ENCODE measurements around the gene CER1. TPM values are rescaled to one million over a fixed set of nuclear protein-coding genes. Genes with fewer than 3 reads are reported as not detected.
A peak's percentile ranks its signal among the peaks of the same experiment; 100 is the strongest.
"Not testable (repeated sequence)": the region's sequence is repeated elsewhere in the genome, so short reads cannot be mapped to it uniquely, and the experiment has no call there.

The CER1 gene
- total RNA-seq, 1 experiment from 2014 or later: not detected

DNA sequence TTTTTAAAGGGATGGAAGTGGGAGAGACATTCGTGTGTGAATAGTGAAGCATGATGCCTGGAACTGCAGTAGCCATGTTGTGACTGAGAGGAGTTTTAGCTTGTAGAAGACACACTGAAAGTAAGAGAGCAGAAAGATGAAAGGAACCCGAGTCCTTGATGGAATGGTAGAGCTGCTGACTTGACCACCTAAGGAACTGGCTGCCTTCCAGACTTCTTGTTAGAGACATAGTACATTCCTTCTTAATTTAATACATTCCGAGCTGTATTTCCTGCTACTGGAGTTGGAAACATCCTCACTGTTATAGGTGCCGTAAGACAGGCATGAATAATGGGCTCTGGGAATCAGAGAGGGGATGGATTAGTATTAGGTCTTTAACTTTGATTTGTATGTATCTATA lies 7.4 kb downstream of the CER1 start:
- DNase-seq (ENCODE audit: low read depth): no peak

DNA sequence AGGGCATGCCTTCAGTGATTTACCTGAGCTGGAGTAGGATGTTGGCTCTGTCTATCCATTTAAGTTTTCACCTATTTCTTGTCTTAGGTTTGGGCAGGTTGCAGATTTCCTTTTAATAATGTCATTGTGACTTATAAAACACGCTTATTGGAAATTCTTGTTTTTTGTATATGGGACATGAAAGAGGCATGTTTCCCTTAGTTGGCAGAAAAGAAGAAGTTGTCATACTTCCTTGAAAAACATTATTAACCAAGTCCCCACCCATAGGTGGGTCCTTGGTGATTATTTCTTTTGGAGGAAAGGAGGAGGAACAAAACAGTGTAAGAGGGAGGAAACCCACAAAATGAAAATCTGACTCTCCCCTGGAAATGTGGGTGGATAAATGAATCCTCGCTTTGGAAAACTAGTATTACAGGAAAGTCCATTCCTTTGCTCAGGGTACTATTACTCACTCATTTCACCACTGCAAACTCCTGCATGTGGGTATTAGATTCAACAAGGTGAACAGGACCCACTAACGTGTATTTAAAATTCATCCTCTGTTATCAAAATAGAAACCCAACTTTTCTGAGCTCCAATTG lies 9.3 kb downstream of the CER1 start:
- no peak for DNase-seq (ENCODE audit: low read depth)

DNA sequence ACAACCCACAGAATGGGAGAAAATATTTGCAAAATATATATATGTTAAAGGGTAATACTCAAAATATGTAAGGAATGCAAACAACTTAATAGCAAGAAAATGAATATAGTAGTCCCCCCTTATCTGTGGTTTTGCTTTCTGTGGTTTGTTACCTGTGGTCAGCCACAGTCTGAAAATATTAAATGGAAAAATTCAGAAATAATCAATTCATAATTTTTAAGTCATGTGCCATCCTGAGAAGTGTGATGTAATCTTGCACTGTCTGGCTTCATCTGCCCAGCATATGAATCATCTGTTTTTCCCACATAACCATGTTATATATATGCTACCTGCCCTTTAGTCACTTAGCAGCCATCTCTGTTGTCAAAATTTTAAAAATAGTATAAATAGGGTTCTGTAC lies 11.7 kb downstream of the CER1 start:
- DNase-seq (ENCODE audit: low read depth): no peak

DNA sequence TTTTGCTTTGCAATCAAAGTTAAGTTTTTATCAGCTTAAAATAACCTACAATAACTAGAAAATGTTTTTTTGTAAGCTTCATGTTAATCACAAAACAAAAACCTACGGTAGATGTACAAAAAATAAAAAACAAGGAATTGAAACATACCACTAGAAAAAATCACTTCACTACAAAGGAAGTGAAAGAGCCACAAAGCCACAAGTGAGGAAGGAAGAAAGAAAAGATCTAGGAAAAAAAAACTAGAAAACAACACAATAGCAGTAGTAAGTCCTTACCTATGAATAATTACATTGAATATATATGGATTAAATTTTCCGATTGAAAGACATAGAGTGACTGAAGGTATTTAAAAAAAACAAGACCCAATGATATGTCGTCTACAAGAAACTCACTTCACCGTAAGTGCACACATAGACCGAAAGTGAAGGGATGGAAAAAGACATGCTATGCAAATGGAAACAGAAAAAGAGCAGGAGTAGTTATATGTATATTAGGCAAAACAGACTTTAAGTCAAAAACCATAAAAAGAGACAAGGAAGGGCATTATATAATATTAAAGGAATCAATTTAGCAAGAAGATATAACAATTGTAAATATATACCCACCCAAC lies 15.9 kb downstream of the CER1 start:
- DNase-seq (ENCODE audit: low read depth): no peak

DNA sequence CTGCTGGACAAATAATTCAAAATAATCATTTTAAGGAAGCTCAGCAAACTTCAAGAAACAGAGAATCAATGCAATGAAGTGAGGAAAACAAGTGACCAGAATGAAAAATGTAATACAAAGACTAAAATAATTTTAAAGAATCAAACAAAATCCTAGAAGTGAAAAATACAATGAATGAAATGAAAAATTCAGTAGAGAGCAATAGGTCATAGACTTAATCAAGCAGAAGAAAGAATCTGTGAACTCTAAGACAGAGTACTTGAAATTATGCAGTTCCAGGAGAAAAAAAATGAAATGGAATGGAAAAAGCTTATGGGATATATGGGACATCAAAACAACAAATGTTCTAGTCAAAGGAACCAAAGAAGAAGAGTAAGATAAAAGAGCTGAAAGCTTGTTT lies 17.5 kb downstream of the CER1 start:
- no peak for DNase-seq (ENCODE audit: low read depth)

DNA sequence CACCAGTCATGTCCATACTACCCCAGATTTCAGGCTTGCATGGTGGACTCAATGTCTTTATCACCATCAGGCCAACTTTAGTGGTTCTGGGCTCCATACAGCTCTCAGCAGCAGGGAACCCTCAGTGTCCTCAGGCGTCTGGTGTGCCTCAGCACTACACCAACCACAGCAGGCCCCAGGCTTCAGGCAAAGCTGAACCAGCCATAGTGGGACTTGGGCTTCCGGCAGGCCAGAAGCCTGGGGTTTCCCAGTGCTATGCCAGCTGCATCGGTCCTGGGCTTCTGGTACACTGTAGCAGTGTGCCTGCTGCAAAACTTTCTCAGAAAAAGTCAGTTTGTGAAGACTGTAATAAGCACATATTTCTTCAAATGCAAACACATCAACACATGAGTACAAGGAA lies 18.3 kb downstream of the CER1 start:
- DNase-seq (ENCODE audit: low read depth): no peak

DNA sequence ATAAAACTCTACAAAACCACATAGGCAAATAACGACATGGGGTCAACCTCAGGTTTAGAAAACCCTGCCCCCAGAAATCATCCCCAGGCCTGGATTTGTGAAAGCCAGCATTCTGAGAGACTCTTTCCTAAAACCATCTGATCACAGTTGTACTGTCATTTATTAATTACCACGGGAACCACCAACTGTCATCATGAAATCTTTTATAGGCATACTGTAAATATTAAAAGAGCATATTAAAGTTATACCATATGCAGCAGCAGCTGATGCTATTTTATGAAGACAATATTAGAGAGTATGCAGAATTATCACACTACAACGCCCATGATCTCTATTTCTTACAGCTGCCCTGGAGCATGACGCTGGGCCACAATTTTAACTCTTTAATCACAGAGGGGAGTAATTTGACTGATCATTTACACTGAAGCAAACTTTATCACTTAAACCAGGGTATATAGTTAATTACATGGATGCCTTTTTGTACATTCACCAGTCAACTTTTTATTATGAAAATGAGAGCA lies 20.3 kb downstream of the CER1 start:
- DNase-seq (ENCODE audit: low read depth): no peak

DNA sequence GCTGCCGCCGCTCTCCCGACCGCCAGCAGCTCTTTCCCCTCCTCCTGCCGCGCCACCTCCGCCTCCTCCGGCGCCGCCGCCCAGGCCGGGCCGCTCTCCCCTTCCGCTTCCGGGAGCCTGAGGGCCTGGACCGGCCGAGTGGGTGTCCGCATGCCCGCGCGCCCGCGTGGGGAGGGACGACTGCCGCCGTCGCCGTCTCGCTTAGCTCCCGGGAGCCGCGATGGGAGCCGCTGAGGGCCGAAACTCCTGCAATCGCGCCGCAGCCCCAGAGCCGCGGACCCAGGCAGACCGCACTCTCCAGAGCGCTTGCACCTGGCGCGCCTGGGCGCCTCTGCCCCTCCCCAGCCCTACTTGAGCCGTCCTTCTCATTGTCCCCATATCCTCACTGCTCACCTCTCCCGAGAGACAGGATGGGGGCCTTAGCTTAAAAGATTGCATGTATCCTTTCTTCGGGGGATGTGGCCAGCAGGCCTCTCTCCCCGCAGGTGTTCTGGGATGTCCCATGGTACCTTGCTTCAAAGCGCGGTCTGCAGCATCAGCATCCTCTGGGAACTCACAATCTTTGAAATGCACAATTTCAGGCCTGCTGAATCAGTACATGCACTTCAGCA lies 29.2 kb downstream of the CER1 start, which contains the start of gene ZDHHC21:
Gene ZDHHC21, minus strand, starts transcription at position 182 of the 611 bp plus-strand sequence. CDS start 19,092 bp downstream, outside the sequence.
- DNase-seq (ENCODE audit: low read depth): peak; percentile 64

DNA sequence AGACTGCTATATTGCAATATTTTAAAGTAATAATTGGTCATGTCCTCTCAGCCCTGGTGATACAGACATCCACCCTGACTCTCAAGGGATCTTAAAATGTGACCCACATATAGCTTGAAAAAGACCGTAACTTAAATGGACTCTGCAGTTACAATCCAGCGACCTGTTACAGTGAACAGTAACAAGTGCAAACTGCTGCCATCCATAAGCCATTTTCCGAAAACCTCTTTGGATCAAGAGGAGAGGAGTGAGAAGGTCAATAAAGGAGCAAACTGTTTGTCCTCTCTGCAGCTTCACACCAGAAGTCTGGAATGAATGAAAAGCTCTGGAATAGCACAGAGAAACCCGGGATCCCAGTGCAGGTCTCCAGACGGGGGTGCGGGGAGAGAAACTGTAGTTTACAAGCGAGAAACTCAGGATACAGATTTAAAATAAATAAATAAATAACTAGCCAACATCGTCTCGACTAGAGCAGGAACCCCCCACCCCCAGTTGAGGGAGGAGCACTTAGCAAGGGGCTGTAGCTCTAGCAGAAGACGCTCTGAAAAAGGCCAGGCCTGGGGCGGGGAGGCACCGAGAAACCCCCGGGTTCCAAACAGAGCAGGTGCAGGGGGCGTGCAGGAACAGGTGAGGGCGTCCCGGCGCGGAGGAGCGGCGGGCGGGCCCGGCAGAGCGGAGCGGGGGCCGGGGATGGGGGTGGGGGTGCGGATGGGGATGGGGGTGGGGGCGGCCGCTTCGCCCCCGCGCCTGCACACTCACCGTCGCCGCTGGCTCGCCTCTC lies 29.9 kb downstream of the CER1 start:
- peak; percentile 2 for DNase-seq (ENCODE audit: low read depth)

DNA sequence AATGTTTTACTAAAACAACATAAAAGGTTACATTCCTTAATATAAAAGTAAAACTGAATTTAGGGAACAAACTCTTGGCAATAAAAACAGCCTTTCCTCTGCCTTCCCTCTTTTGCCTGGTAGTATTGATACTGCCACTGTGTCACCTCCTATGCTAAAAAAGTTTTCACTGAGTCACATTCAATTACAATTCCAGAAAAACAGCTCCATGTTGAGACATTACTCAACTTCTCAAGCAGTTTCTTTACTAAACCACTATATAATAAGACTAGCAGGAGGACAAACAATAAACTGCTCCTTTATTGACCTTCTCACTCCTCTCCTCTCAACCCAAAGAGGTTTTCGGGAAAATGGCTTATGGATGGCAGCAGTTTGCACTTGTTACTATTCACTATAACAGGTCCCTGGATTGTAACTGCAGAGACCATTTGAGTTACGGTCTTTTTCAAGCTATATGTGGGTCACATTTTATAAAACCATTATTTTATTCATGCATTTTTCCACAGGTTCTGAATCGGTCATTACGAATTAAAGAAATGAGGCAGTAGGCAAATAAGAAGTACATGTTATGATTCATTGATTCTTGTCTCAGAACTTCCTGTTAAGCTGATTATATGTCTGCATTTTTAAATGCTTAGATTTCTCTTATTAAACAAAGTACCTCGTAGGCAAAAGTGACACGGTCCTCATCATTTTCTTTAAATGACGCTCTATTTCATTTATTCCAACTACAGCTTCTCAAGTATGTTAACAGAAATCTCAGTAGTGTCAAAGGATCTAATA lies 31.4 kb downstream of the CER1 start:
- no peak for DNase-seq (ENCODE audit: low read depth)

DNA sequence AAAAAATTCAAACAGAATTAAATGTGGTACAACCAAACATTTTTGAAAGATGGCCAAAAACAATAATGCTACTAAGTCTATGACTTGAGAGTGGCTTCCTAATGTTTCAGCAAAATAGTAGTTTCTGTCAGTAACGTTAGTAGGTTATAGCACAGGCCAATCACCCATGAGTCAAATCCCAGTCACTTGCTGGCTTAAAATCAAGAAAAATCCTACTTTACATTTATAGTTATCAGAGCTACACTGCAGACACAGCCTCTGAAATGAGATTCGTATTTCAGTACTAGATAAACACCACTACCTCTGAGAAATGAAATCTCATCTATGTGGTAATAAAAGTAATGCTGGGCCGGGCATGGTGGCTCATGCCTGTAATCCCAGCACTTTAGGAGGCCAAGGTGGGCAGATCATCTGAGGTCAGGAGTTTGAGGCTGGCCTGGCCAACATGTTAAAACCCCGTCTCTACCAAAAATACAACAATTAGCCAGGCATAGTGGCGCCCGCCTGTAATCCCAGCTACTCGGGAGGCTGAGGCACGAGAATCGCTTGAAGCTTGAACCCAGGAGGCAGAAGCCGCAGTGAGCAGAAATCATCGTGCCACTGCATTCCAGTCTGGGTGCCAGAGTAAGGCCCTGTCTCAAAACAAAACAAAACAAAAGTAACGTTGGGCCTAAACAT lies 35.4 kb downstream of the CER1 start:
- DNase-seq (ENCODE audit: low read depth): peak; percentile 36

DNA sequence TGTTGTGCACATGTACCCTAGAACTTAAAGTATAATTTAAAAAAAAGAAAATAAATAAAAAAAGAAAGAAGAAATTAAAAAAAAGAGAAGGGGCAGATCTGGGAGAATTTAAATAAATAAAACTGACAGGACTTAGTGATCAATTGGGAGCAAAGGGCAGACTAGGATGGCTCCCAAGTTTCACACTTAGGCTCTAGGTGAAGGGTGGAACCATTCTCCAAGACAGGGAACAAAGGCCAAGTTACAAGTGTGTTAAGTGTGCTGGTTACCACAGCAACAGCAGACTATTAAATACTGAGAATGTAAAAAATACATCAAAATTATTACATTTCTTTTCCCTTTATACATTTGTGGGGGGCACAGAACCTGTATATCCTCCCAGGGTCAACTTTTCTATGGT lies 36.4 kb downstream of the CER1 start:
- no peak for DNase-seq (ENCODE audit: low read depth)

DNA sequence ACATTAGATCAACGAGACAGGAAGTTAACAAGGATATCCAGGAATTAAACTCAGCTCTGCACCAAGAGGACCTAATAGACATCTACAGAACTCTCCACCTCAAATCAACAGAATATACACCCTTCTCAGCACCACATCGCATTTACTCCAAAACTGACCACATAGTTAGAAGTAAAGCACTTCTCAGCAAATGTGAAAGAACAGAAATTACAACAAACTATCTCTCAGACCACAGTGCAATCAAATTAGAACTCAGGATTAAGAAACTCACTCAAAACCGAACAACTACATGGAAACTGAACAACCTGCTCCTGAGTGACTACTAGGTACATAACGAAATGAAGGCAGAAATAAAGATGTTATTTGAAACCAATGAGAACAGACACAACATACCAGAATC lies 39.9 kb downstream of the CER1 start:
- DNase-seq (ENCODE audit: low read depth): not testable (repeated sequence)

DNA sequence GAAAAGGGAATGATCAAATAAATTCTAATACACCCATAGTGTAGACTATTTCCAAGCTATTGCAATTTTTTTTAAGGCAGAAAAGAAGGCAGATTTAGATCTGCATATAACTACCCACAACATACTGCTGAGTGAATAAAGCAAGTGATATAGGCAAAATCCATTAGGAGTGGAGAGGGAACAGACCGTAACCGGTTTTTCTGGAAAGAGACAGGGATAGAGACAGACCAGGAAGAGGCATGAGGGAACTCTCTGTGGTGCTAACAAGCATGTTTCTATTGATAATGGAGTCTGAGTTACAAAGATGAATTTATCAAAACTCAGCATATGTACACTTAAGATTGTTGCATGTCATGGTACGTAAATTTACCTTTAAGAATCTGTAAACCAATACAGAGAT lies 43.8 kb downstream of the CER1 start:
- DNase-seq (ENCODE audit: low read depth): no peak

DNA sequence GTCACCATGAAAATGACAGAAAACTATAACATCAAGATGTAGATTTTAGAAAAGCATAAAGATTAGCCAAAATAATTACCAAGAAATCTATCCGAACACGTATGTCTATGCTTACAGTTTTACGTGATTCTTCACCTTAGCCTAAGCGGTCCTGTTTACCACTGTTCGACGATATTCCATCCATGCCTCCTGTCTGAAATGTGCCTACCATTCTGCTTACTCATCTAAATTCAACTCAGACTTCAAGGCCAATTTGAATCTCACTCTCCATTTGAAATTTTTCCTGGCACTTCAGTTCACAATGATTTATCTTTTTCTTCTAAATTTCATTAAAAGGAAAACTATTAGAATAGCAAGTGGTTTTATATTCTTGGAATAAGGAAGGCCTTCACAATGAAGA lies 44.7 kb downstream of the CER1 start:
- DNase-seq (ENCODE audit: low read depth): no peak

DNA sequence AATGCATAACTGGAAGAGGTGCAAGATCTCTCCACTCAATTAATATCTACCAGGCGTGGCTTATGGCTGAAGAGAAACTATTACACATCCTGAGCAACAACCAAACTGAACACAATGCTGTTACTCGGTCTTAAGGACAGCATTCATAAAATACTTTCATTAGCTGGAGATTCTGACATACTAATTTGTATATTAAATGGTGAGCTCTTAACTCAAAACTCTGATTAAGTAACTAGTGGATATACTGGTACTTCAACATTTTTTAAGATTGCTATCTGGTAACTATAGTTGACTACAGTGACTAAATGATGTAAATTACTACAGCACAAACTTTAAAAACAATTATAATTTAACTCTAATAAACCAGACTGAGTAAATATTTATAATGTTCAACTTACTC lies 45.1 kb downstream of the CER1 start:
- DNase-seq (ENCODE audit: low read depth): no peak

DNA sequence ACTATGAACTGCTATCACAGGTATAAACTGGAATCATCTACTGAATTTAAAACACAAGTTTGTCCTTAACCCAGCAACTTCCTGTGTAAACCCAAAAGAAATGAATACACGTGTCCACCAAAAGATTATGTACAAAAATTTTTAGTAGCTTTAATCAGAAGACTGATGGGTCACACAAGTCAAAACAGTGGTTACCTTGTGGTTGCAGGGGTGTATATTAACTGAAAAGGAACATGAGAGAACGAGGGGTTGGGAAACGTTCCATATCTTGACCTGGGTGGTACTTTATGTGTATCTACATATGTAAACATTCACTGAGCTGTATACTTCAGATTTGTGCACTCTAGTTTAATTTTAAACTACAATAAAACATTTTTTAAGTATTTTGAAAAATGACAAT lies 47.9 kb downstream of the CER1 start:
- no peak for DNase-seq (ENCODE audit: low read depth)

DNA sequence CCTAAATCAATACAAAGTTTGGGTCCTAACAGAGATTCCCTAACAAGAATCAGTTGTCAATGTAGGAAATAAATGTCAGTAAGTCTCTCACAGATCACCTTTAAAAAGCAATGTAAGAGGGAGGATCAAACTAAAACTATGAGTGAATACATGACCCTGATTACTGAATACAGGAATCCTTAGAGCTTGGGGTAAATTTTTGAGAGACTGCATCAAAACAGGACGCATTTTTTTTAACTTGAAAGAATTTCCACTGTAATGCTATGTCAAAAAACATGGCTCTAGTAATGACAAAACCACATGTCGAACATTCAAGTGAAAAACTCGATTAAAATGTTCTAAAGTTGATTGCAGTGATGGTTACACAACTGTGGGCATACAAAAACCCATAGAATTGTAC lies 51.2 kb downstream of the CER1 start:
- DNase-seq (ENCODE audit: low read depth): no peak

DNA sequence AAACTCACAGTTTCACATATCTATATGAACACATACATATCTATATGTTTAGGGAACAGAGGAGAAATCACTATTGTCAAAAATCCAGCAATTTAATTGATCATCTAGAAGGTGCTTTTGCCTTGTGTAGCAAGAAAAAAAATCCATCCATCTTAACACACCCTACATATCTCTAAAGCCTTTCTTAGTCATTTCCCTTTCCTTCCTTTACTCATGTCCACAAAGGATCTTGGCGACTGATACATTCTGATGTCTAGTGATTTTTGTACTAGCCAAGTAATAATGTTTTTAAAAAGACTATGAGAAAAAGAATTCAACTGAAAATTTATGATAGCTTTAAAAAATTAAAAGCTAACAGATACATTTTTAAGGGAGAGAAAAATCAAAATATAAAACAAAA lies 51.8 kb downstream of the CER1 start:
- DNase-seq (ENCODE audit: low read depth): peak; percentile 3
